ENCODE data around the gene GPRIN3.

Gene GPRIN3

DNA sequence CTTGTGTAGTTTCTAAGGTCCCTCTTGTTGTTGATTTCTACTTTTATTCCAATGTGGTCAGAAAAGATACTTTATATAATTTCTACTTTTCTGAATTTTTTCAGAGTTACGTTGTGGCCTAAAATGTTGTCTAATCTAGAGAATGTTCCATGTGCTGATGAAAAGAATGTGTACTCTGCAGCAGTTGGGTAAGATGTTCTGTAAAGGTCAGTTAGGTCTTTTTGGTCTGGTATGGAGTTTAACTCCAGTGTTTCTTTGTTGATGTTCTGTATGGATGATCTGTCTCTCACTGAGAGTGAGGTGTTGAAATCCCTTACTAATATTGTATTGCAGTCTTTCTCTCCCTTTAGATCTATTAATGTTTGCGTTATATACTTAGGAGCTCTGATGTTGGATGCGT, 37.0 kb upstream of the GPRIN3 start (continued):
- TF ChIP-seq, protein P1, sequence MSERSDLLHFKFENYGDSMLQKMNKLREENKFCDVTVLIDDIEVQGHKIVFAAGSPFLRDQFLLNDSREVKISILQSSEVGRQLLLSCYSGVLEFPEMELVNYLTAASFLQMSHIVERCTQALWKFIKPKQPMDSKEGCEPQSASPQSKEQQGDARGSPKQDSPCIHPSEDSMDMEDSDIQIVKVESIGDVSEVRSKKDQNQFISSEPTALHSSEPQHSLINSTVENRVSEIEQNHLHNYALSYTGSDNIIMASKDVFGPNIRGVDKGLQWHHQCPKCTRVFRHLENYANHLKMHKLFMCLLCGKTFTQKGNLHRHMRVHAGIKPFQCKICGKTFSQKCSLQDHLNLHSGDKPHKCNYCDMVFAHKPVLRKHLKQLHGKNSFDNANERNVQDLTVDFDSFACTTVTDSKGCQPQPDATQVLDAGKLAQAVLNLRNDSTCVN (tag by site-specific recombination; optimal IDR thresholded peaks at IDR 0.05) = no peak

DNA sequence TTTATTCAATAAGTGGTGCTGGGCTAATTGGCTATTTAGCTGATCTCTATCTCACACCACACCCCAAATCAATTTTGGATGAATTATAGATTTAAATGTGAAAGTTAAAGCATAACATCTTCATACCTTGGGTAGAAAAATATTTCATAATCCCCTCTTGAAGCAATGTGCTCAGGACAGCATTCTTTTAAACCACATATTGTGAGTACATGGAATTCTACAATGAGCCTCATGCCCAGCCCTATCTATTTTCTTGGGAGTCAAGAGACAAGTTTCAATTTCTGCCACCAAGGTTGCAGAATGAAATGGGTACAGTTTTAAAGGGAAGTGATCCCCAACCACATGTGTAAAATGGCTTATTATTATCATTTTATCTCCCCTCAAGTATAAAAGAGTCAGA, 30.6 kb upstream of the GPRIN3 start:
- POLR2A ChIA-PET = no interaction called here
- CTCF ChIA-PET = no interaction called here
- no peak overlapping the region for H3K27ac ChIP-seq (ENCODE audit: extremely low read depth, low read depth, low read length)
- TF ChIP-seq TRIM28 (IDR thresholded peaks at IDR 0.05; ENCODE audit: borderline replicate concordance, low read length) (no peak), FEZF1 (tag by site-specific recombination; IDR thresholded peaks at IDR 0.05) (no peak), ZNF555 (tag by site-specific recombination; conservative IDR thresholded peaks at IDR 0.05) (no peak), AEBP2 (tag by site-specific recombination; IDR thresholded peaks at IDR 0.05; ENCODE audit: borderline replicate concordance) (no peak), KLF1 (tag by site-specific recombination; IDR thresholded peaks at IDR 0.05) (no peak), ZNF677 (tag by site-specific recombination; IDR thresholded peaks at IDR 0.05) (no peak), KLF9 (tag by site-specific recombination; IDR thresholded peaks at IDR 0.05; ENCODE audit: low read depth) (no peak), TSHZ1 (tag by site-specific recombination; IDR thresholded peaks at IDR 0.05; ENCODE audit: borderline replicate concordance) (no peak), ZNF510 (tag by site-specific recombination; IDR thresholded peaks at IDR 0.05; ENCODE audit: insufficient replicate concordance) (no peak), ZNF112 (tag by site-specific recombination; IDR thresholded peaks at IDR 0.05) (no peak), ZNF768 (tag by site-specific recombination; IDR thresholded peaks at IDR 0.05) (no peak)
- TF ChIP-seq, protein P2, sequence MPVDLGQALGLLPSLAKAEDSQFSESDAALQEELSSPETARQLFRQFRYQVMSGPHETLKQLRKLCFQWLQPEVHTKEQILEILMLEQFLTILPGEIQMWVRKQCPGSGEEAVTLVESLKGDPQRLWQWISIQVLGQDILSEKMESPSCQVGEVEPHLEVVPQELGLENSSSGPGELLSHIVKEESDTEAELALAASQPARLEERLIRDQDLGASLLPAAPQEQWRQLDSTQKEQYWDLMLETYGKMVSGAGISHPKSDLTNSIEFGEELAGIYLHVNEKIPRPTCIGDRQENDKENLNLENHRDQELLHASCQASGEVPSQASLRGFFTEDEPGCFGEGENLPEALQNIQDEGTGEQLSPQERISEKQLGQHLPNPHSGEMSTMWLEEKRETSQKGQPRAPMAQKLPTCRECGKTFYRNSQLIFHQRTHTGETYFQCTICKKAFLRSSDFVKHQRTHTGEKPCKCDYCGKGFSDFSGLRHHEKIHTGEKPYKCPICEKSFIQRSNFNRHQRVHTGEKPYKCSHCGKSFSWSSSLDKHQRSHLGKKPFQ (tag by site-specific recombination; IDR thresholded peaks at IDR 0.05) = no peak
- TF ChIP-seq, protein P3, sequence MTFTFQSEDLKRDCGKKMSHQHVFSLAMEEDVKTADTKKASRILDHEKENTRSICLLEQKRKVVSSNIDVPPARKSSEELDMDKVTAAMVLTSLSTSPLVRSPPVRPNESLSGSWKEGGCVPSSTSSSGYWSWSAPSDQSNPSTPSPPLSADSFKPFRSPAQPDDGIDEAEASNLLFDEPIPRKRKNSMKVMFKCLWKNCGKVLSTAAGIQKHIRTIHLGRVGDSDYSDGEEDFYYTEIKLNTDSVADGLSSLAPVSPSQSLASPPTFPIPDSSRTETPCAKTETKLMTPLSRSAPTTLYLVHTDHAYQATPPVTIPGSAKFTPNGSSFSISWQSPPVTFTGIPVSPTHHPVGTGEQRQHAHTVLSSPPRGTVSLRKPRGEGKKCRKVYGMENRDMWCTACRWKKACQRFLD (tag by site-specific recombination; IDR thresholded peaks at IDR 0.05) = no peak
- H3K4me3 ChIP-seq (ENCODE audit: low read depth, low read length) = no peak overlapping the region
- H3K36me3 ChIP-seq (ENCODE audit: control insufficient read depth in 2 of 2, insufficient read depth in 1 of 2, low read length in 2 of 2) = no peaks in the 10 kb centered on the region
- no peaks in the 10 kb centered on the region for H3K9me3 ChIP-seq (ENCODE audit: control insufficient read depth, insufficient read depth, low read depth, low read length)
- no peaks in the 10 kb centered on the region for H3K4me1 ChIP-seq (ENCODE audit: control insufficient read depth, insufficient read depth, low read length)

DNA sequence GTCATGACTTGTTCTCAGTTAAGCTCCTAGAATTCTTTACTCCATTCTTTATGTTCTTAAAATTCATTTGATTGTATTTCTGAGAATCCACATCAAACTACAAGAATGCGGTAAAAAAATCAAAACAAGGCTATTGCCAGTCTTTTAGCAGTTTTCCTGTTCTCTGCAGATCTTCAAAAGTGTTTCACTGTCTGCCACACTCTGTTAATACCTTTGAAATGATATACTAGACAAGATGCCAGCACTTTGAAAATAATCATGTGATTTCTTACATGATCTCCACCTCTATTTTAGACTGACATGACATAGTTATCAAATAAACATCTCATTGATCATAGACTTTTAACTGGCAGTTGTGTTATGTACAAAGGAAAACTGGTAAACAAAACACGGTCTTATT, 30.1 kb upstream of the GPRIN3 start:
- Histone ChIP-seq H3K9me3 (ENCODE audit: control insufficient read depth, insufficient read depth, low read depth, low read length) (no peaks in the 10 kb centered on the region), H3K4me1 (ENCODE audit: control insufficient read depth, insufficient read depth, low read length) (no peaks in the 10 kb centered on the region), H3K36me3 (ENCODE audit: control insufficient read depth in 2 of 2, insufficient read depth in 1 of 2, low read length in 2 of 2) (no peaks in the 10 kb centered on the region), H3K4me3 (ENCODE audit: low read depth, low read length) (no peak overlapping the region), H3K27ac (ENCODE audit: extremely low read depth, low read depth, low read length) (no peak overlapping the region)
- CTCF ChIA-PET = no interaction called here
- TF ChIP-seq ZNF10 (tag by site-specific recombination; IDR thresholded peaks at IDR 0.05) = no peak
- TF ChIP-seq TSHZ1 (tag by site-specific recombination; IDR thresholded peaks at IDR 0.05; ENCODE audit: borderline replicate concordance) = no peak
- POLR2A ChIA-PET = no interaction called here

Measured in HEK293 (cell line).